HG03025 (cell line): ENCODE results near the gene LMF1.
"Not testable (repeated sequence)": the region's sequence is repeated elsewhere in the genome, so short reads cannot be mapped to it uniquely, and the experiment has no call there.

Experiments
- ATAC-seq: cut with Tn5 transposase; IDR thresholded peaks from one replicate; pipeline ENCODE4 v1.9.1; 2021; ENCODE audit warnings: mild to moderate bottlenecking, moderate library complexity; ENCODE audit not compliant: unreplicated experiment, low FRiP score

The LMF1 gene

DNA sequence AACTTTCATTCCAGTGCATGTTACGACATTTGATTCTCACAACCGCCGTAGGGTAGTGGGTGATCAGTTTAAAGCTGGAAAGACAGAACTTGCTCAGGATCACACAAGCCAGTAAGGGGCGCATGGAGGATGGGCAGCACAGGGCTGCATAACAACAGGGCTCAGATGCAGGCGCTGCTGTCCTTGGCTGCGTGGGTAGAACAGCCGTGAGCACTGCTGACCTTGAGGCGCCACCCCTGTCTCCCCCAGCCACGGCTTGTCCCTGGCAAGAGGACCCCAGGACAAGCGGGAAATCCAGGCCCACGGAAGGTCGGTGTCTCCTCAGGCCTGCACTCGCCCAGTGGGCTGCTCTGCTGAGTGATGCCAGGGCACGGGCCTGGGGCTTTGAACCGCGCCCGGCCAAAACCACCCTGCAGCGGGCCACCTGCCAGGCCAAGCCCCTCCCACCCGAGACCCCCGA is 84.7 kb downstream of the LMF1 start:
- ATAC-seq: no peak

DNA sequence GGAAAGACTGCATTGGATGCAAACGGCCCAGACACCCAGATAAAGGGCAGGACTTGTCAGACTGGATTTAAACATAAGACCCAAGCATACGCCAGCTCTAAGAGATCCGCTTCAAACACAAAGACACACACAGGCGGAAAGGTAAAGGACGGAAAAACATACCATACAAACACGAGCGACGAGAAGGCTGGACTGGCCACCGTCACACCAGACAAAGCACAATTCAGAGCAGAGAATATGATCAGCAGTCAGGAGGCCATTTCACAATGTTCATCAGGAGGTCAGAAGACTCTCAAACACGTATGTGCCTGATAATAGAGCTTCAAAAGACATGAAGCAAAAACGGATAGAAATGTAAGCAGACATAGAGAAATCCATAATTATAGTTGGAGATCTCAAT is 85.4 kb downstream of the LMF1 start:
- no peak for ATAC-seq

DNA sequence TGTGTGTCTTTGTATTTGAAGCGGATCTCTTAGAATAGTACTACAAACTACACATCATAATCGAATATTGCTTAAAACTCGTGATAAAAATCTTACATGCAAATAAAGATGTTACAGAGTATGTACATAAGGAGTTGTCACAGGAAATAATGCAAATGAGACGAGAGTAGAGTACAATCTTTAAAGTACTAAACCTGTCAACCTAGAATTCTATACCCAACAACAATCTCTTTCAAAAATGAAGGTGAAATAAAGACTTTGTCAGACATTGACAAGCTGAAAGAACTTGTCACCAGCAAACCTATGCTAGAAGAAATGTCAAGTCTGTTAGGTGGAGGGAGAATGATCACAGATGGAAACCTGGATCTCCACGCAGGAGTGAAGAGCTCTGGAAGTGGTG is 86.6 kb downstream of the LMF1 start:
- ATAC-seq: no peak

DNA sequence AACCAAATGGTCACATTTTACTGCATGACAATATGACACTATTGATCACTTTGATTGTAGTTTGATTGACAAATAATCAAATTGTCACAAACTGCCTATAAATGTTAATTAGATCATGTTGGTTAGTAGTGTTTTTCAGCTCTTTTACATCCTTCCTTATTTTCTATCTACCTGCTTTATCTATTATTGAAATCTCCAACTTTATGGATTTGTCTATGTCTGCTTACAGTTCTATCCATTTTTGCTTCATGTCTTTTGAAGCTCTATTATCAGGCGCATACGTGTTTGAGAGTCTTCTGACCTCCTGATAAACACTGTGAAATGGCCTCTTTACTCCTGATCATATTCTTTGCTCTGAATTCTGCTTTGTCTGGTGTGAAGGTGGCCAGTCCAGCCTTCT is 87.0 kb downstream of the LMF1 start:
- ATAC-seq: no peak

DNA sequence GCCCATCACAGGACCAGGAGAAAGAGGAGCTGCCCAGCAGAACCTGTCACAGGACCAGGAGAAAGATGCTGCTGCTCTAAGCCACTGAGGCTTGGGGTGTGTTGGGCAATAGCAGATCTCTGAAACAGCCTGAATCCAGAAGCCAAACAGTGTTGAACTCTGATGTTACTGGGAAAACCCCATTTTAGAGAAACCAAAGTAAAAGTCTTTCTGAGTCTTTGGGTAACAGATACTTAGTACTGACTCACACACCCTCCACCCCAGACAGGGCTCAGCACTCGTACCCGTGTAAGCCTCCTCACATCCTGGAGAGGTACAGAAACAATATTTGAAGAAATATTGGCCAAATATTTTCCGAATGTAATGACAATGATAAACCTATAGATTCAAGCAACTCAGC is 87.4 kb downstream of the LMF1 start:
- ATAC-seq: no peak

DNA sequence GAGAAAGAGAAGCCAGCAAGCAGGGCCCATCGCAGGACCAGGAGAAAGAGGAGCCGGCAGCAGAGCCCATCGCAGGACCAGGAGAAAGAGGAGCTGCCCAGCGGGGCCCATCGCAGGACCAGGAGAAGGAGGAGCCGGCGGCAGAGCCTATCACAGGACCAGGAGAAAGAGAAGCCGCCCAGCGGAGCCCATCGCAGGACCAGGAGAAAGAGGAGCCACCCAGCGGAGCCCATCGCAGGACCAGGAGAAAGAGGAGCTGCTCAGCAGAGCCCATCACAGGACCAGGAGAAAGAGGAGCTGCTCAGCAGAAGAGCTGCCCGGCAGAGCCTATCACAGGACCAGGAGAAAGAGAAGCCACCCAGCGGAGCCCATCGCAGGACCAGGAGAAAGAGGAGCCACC is 88.1 kb downstream of the LMF1 start:
- not testable (repeated sequence) for ATAC-seq

DNA sequence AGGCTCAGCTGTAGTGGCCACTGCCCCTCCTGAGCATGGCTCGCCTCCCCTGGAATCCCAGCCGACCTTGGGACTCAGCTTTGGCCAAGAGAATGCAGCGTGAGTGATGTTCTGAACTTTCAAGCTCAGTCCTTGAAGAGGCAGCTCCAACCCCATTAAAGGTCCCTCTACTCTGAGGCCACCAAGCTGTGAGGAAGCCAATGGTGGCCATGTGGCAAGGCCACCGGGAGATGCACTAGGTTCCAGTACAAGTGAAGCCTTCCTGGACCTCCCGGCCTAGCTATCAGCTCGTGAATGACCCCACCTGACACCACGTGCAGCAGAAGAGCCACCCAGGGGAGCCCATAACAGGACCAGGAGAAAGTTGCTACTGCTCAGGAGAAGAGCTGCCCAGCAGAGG is 88.5 kb downstream of the LMF1 start:
- ATAC-seq: no peak

DNA sequence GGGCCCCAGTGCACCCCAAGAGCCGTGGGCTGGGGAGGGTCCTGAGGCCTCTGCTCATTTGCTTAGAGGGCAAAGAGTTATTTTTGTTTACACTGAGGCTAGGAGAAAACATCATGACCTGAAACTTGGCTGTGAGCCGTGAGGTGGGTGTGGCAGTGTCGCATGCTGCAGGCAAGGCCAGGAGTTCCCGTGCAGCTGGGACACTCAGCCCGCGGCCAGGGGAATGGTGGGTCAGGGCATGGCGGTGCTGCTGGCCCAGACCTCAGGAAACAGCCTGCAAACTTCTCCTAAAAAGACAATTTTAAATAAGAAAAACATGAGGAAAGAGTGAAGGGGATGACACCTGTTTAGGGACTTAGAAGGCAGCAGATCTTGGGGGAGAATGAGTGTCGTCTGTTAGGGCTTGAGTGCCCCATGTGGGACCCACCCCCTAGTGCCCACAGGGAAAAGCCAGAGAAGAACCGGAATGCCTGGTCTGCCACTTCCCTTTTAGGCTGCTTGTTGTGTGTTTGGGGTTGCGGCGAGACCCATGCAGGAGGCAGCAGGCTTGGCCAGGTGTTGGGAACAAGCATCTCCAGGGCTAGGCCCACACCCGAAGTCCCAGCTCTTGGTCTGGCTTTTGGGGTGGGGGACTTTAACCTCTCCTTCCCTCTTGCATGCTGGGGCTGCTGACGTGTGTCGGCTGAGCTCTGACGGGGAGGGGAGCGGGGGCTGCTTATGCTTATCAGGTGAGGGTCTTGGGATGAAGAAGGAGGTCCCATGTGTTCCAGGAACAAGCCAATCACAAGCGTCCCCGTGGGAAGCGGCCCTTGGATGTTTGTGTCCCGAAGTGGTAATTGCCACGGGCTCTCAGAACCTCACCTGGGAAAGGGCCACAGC is 89.3 kb downstream of the LMF1 start:
- no peak for ATAC-seq

DNA sequence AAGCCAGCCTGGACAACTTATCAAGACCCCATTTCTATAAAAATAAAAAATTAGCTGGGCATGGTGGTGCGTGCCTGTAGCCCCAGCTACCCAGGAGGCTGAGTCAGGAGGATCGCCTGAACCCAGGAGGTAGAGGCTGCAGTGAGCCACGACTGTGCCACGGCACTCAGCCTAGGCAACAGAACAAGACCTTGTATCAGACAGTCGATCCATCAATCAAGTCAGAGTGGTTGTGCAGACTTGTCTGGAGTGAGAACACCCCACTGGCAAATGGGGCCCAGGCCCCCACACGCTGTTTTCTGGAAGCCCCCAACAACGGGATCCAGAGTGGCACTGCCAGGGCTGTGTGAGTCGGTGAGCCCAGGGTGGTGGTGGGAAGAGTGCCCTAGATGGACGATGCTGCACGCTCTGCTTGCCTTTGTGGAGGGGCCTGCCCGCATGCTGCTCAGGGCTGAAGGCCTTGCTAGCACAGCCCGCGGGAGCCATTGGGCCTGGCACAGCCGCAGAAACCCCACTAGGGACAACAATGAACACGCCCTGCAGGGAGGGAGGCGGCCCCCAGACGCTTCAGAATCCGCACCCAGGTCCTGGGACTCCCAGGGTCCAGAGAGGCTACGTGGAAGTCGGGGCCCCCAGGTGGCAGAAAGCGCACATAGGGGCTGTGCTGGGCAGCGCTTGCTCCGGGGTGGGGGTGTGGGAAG is 90.2 kb downstream of the LMF1 start:
- no peak for ATAC-seq

DNA sequence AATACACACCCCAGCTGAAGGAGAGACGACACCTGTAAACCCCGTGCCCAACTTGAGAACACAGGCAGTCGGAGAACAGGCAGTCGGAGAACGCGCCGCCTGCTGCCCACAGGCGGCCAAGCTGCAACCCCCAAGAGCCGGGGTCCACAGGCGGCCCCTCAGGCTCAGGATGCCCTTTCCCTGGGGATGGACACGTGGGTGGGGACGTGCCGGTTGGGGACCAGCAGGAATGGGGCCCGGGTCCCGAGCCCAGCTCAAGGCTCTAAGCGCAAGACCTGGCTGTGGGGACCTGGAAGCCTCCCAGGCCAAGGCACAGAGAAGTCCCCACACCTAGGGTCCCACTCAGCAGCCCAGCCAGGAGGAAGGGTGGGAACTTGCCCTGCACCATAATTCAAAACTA is 90.8 kb downstream of the LMF1 start:
- no peak for ATAC-seq

DNA sequence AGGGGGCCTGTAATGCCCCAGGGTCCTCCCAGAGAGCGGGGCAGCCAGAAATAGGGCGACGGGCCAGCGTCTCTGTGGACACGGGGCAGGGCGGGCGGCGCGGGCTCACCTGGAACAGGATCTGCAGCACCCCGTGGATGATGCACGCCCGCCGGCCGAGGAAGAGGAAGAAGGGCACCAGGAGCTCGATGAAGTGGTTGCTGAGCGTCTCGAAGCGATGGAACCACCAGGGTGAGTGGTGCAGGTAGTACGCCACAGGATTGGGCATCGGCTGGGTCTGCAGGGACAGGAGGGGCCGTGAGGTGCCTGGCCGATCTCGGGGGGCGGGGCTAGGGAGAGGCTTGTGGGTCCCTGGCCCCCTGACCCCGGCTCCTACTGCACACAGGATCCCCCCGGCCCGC is 91.3 kb downstream of the LMF1 start:
- no peak for ATAC-seq

DNA sequence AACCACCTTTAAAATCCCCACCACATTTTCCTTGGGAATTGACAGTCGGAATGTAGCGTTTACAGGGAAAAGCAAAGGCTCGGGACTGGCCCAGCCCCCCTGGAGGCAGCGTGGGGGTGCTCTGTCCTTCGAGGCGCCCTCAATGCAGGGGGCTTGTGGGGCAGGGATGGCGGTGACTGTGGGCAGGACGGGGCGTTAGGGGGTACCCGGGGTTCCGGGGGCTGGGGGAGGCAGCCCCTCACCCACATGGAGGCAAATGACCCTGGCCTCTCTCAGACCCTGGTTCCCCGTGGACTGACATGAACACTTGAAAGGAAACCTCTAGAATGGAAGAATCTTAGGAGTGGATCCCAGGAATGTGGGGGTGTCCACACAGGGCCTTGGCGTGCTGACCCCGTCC is 91.9 kb downstream of the LMF1 start:
- no peak for ATAC-seq

DNA sequence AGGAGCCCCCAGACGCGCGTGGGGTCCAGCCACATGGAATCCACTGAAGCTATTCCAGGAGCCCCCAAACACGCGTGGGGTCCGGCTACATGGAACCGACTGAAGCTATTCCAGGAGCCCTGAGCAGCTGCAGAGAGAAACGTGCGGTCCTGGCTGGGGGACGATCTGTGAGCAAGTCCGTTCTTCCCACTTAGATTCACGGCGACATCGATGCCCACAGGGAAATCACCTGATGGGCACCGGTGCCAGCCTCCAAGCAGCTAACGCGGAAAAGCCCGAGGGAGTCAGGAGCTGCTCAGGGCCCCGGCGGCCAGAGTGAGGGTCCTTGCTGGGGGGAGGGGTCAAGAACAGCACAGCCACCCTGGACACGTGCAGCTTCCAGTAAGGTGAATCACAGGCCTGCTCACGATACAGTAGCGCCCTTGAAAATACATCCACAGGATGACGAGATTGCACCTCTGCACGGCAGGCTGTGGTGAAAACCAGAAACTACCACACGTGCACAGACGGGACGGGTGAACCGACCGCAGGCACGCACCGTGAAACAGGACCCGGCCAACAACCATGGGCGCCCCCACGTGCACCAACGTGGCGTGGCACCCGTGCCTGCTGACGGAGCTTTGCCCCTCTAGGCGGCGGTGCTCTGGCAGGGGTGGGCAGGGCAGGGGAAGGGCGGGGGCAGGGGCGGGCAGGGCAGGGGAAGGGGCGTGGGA is 92.6 kb downstream of the LMF1 start:
- no peak for ATAC-seq

DNA sequence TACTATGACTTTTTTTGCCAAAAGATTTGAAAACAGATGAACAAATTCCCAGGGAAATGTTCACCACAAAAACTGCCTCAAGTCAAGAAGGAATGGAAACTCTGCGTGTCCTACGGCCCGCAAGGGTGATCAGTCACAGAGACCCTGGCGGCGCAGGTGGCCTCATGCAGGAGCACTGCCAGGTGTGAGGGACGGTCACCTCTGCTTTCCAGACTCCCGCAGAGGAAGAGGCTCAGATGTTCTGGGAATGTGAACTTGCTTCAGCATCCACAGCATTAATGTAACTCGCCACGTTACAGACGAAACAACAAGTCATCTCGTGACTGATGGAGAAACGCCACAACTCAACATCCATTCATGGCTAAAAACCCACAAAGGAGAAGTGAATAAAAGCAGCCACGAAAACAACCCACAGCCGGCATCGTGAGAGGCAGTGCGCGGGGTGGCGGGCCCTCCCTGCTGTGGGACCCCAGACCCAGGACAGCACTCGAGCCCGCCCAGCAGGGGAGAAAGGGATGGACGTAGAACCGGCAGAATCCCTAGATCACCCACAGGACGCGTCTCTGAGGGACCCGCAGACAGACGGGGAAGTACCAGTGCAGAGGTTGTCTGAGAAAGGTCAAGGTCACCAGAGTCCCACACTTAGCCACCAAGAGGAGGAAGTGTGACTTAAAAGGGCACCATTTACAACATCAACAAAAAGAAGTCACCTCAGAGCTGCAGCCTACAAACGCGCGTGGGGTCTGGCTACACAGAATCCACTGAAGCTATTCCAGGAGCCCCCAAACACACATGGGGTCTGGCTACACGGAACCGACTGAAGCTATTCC is 93.3 kb downstream of the LMF1 start:
- ATAC-seq: no peak

DNA sequence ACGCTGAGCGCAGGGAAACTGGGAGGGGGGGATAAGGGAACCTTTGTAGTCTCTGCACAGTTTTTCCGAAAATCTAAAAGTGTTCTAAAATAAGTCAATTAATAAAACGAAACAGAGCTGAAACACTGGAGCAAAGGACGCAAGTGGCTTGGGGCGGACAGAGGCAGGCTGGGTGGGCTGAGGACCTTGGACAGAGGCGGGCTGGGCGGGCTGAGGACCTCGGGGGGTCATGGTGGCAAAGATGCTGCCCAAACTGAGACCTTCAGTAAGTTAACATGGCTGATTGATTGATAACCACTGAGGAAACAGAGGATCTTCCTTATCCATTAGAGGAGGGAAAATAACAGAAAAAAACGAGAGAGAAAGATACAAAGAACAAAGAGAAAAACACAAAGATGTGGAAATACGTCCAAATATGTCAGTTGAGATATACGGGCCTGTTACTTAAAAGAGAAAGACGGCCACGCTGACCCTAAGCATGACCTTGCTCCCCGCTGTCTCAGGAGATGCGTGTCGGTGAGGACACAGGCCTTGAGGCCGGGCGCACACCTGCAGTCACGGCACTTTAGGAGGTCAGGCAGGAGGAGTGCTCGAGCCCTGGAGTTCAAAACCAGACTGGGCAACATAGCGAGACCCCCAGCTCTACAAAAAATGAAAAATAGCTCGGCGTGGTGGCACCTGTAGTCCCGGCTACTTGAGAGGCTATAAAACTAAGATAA is 94.1 kb downstream of the LMF1 start:
- ATAC-seq: no peak

DNA sequence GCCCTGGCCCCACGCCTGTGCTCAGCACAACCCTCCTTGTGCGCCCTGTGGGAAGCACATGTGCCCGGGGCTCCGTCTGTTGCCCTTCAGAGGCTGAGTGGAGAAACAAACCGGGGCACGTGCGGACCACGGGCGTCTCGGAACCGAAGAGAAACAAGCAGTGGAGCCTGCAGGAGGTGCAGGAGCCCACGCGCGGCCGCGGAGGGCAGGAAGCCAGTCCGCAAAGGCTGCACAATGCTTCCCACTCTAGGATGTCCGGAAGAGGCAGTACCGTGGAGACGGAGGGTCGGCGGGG is 94.8 kb downstream of the LMF1 start:
- no peak for ATAC-seq

DNA sequence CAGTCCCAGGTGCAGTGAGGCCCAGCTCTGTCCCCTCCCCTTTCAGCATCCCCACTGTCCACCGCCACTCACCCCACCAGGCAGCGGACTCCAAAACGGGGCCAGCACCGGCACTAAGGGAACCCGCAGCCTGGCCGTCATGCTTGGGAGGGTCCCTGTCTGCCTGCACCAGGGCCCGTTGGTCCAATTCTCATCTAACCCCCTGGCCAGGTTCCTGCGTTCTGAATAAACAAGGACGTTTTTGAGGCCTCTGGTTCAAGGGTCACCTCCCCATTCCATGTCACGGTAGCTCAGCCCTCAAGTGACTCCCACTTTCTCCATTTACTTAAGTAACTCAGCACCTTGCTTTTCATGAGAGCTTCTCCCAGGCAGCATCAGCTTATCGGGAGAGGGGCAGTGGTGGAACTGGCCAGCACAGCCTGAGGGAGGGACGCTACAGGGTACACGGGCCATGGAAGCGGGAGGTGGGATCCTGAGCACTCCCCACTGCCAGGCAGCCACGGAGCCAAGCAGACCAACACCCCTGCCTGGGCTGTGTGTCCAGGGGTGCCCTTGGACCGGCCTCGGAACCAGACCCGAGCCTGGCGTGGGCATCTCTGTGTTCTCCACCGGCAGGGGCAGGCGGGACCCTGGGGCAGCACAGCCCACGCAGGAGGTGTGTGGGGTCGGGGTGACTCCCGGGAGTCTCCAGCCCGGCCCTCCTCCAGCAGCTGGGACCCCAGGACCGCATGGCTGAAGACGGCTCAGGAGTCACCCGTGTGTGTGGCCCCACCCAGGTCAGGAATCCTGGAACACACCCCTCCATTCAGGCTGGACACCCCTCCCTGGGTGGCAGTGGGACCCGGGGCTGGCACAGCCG is 95.4 kb downstream of the LMF1 start:
- no peak for ATAC-seq

DNA sequence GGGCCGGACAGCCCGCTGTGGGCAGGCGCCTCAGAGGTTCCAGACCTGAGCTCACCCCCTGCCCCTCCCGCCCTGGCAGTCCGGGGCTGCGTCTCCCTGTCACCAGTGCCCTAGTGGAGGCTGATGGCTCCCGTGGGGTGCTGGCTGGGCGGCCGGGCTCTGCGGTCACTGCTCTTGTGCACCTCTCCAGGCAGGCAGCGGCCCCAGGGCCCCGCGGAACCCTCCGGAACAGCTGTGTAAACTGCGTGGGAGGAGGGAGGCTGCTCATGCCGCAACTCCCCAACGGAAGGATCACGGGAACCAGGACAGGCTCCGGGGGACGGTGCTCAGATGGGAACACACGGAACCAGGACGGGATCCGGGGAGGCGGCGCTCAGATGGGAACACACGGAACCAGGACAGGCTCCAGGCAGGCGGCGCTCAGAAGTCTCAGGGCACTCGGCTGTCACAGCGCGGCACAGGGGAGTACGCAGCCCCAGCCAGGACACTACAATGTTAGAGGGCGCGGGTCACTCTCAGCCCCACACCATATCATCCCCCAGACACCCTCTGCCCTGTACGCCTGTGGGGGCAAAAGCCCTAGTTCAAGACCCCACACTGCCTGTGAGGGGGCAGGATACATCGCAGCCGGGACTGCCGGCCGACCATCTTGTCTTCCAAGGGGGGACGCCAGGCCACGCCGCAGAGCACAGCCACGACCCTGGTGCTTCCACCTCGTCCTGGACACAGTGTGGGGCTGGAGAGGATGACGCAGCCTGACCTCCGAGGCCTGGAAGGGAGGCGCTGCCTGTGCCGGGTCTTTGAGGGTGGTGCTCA is 96.2 kb downstream of the LMF1 start:
- no peak for ATAC-seq
